CD4-positive, alpha-beta T cell treated with Interleukin-17A for 1 hour (primary cell): ENCODE data around the gene EXOC2.

Experiments
- DNase-seq: peaks from one replicate; pipeline ENCODE4 v3.0.0-alpha.2; 2020

The EXOC2 gene

GRCh38 chr6:492816-493414 is 200.0 kb downstream of the EXOC2 start:
- no peak for DNase-seq

- DNase-seq: no peak
These were observed 200.8 kb downstream of the EXOC2 start for GRCh38 chr6:492178-492577.

DNA sequence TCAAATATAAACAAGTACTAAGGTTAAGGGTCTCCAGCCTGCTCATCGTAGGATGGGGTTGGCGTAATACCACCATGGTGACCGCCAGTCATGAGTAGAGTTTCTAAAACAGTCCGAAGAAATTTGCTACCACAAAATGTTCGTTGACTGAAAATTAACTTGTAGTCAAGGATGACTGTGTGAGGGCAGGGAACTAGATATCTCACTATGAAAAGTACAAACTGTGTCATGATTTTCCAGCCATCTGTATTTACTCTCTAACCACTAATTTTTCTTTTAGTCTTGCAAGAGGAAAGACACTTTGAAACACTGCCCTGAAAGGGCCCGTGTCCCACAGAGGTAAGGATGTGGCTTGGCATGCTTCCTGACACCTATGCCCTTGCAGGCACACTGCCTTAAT is 201.7 kb downstream of the EXOC2 start:
- DNase-seq: peak; percentile 43

- no peak for DNase-seq
These were observed 202.5 kb downstream of the EXOC2 start for GRCh38 chr6:490251-491037.

DNA sequence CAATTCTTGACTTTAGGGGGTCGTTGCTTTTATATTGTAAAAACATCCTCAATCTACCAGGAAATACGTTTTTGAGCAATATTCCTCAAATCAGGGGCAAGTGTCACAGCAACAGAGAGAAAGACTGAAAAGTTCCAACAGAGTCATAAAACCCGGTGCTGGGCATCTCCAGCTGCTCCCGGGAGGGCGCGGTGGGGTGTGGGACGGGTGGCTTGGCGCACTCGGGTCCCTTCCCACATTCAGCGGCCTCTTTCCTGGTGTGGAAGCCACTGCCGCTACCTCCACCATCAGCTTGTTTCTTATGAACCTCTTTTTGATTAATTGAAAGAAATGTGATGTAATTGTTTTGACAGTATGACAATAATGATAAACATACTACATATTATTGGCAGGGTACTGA is 203.2 kb downstream of the EXOC2 start:
- no peak for DNase-seq

GRCh38 chr6:489001-489400 is 203.9 kb downstream of the EXOC2 start:
- no peak for DNase-seq

DNA sequence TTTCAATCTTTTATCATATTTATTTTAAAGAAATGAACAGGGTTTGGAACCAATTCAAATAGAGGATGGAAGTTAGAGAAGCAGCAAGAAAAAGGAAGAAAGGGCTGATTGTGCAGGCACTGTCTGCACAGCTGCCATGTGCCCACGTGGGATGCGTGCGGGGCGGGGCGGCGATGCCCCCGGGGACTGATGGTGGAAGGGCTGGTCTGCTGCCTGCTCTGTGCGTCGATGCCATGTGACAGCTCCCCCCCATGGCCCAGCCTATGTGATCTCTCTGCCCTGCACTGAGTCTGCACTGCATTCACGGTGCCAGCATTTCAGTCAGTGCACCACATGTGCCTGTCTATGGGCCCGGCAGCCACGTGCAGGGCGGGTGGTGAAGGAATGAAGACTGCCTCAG is 205.0 kb downstream of the EXOC2 start:
- DNase-seq: no peak

DNA sequence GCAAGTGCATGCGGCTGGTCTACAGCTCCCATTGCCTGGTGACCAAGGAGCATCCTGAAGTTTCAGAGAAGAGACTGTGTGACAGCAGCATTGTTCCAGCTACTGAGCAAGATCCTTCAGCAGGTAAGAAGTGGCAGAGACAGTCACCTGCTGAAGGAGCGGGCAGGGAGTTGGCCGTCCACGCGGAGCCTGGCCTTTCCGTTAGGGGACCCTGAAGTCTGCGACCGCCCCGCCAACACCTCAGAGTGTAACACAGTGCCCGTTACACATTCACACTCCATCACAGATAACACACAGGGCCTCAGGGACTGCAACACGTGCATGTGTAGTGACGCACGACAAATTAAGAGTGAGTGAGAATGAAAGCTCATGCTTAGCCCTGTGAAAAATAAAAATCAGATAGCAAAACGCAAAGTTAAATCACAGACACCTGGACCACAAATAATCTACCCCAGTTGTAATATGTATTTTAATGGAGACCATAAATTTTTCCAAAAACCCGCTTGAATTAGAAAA is 207.2 kb downstream of the EXOC2 start:
- no peak for DNase-seq

DNA sequence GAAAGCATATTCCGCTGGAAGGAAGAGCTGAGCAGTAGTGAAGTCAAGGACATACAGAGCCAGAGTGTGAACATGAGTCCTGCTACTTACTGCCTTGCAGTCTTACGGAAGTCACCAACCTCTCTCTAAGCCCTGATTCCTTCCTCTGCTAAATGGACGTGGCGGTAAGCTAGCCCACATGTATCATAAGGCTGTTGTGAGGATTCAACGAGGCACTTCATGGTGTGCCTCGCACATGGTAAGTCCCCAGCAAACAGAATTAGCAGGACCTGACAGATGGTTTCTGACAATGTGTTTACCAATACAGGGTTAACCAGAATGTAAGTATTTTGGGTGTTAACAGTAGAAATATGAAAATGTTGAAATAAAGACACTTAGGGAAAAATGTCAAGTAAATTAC is 208.2 kb downstream of the EXOC2 start:
- no peak for DNase-seq

DNA sequence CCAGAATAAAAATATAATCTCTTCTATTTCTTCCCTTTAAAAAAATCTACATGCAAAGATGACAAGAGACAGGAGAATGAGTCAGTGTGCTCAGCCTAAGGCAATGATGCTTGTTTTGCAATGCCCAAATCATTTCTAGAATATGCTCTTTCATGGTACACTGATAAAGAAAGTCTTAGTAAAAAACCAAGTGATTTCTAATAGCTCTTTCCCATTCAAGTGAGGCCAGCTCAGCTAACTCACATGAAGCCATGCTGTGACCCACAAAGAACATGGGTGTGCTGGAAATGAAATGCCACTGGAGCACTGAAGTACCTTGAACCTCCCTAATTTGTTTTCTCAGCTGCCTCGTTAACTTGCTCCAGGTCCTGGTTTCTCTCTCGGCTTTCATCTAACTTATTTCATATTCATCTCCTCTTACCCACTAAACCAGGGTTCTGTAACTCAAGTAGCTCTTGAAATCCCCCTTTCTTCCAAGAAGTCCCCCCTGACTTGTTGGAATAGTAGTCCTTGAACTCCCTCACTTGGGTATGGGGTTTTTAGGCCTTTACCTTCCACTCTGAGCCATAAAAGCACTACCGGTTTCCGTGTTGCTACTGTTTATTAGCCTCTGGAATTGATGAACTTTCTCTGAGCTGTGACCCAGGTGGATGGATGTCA is 208.7 kb downstream of the EXOC2 start:
- DNase-seq: no peak

DNA sequence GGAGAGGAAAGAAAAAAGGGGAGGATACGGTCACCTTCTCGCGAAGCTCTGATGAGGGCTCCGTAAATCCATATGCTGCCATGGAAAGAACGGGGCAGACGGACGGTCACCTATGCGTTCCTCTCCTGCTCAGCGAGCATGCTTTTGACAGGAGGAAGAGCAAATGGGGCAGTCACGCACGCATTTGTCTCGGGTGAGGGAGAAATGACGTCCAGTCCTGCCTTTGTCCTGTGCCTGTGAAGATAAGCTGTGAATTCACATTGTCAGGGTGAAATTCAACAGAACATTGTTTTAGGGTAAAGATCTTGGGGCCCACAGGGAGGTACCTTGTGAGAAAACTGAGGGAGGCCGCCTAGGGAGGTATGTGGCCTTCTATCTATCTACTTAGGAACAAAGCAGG is 217.6 kb downstream of the EXOC2 start:
- DNase-seq: no peak

GRCh38 chr6:474453-475185 is 218.3 kb downstream of the EXOC2 start:
- DNase-seq: peak; percentile 72

DNA sequence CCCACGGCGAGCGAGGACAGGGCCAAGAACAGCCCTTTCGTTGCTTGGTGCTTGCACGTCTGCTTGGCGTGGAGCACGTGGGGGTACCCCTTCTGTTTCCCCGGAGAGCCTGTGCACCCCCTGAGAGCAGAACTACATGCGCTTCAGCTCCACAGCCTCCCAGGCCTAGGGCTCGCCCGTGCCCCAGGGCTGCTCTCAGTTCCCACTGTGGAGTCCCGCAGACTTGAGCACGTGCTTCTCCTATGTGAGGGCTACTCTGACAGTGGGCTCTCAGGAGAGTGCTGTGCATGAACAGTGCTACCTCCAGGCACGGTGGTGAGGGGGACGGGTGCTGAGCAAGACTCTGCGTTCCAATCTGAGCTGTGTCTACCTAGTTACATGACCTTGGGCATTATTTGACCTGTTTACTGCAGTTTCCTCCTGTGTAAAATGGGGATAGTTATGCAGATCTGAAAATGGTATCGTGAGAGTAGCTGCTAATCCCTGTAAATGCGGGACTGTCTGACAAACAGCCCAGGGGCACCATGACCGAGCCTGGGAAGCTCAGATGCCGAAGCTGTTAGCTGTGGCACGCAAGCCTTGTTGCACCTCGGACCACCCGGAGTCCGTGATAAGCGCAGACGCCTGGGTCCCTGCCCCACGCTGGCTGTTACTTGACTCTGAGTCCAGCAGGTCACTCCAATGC is 219.0 kb downstream of the EXOC2 start:
- DNase-seq: no peak

GRCh38 chr6:473356-473755 is 219.6 kb downstream of the EXOC2 start:
- no peak for DNase-seq

GRCh38 chr6:470901-471448 is 222.0 kb downstream of the EXOC2 start:
- no peak for DNase-seq

DNA sequence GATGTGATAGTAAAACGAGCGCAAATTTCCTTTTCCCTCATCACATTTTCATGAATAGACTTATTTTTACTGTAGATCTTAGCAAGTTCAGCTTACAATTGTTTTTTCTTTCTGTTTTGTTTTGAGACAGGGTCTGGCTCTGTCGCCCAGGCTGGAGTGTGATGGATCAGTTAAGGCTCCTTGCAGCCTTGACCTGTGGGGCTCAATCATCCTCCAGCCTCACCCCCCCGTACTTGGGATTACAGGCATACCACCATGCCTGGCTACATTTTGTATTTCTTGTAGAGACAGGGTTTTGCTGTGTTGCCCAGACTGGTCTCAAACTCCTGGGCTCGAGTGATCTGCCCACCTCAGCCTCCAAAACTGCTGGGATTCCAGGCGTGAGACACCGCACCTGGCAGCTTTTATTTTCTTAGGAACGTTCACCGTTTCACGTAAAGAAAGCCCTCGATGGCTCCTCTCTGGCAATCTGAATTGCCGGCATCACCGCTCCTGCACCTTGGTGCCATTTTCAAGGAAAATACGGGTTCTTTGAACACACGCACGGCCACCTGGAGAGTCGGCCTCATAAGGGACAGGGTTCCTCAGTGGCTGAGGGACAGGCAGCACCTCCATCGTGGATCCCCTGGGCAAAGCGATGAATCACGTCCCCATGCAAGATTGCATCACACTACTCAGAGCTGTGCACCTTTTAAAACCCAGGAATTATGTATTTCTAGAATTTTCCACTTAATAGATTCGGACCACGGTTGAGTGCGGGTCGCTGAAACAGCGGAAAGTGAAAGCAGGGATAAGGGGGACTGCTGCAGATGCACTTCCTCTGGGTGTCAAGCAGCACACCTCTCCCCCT is 222.7 kb downstream of the EXOC2 start:
- no peak for DNase-seq

- no peak for DNase-seq
These were observed 225.3 kb downstream of the EXOC2 start for GRCh38 chr6:467671-468082.

DNA sequence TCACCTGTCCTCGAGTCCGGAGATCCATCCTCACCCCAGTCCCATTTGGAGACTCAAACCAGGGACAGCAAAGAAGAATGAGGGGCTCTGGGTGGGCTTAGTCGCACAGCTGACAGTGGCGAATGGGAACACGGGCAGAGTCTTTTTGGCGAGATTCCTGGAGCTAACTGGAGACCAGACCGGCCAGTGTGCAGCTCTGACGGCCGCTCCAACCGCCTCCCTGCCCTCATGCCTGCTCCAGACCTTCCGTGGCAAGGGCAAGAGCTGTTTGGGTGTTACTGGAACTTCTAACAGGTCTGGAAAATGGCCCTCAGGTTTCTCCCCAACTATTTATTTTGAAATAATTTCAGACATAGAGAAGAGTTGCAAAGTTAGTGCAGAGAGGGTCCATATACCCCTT is 225.8 kb downstream of the EXOC2 start:
- no peak for DNase-seq

GRCh38 chr6:466564-466963 is 226.4 kb downstream of the EXOC2 start:
- DNase-seq: no peak

DNA sequence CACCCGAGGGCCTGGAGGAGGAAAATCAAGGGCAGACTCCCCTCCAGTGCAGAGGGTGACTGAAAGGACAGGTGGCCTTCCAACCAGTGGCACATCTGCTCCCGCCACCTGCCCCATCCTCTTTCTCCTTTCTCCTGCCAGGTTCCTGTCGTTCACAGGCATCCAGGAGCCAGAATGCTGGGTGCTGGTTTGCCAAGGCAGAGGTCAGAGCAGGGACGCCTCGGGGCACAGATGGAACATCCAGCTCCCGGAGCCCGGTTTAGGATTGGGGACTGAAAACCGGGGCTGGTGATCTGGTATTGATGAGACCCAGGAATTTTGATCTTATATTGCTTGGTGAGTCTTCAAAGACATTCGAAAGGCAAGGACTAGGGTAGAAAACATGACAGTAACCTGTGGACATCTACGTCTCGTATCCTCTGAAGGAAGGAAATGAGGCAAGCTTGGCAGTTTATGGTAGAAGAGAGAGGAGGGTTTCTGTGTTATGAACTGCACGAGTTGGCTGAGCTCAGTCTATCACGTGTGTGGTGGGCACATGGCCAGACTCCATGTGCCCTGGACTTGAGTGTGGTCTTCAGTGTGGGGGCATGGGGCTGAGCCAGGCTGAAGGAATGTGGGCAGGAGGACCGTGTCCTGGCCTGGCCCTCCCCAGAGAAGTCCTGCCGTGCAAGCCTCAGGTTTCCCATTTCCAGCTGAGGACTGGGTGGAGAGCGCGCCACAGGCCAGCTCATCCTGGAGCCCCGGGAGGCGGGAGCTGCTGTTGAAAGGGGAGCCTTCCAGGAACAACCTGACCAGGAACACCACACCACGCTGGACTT is 227.2 kb downstream of the EXOC2 start:
- no peak for DNase-seq

DNA sequence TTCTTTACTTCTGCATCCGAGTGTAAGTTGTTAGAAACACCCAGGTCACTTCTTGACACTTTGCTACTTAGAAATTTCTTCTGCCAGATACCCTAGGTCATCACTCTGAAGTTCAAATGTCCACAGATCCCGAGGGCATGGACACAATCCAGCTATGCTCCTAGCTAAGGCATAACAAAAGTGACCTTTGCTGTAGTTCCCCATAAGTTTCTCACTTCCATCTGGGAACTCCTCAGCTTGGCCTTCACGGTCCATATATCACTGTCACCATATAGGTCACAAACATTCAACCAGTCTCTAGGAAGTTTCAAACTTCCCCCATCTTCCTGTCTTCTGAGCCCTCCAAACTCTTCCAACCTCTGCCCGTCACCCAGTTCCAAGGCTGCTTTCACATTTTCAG is 236.1 kb downstream of the EXOC2 start:
- no peak for DNase-seq
